GM19455 (cell line): ENCODE results near the gene ZSCAN30.
A peak's percentile ranks its signal among the peaks of the same experiment; 100 is the strongest.

Source experiments
- ATAC-seq: cut with Tn5 transposase; IDR thresholded peaks from one replicate; pipeline ENCODE4 v1.9.1; 2021; ENCODE audit not compliant: unreplicated experiment

Gene ZSCAN30

DNA sequence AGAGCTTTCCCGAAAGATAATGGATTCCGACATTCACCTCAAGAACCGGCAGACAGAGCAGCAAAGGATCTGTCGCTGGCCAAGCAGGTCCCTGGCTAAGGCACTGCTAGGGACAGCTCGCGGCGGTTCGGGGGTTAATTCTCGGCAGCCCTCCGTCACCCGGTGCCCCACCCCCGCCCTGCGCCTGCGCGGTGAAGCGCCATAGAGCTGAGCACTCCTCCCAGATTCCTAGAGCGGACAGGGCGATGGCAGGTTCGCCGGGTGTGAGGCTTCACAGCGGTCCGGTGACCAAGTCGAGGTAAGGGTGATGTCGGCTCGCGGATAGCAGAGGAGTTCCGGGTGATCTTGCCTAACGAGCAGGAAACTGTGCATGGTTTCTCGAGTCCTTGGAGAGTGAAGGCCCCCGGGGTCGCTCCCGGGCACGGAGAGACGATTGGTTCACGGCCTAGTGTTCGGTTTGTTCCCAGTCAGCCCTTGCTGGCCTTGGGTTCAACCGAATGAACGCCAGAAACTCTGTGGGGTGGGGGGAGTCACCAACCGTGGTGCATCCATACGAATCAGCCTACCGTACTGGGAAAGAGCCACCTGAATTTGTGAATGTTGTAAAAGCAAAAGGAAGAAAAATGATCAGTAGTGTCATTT is at the start of gene ZSCAN30:
Gene ZSCAN30 (minus strand): TSS at position 136 of the 642 bp plus-strand sequence. CDS start 25,877 bp downstream, outside the sequence.
- peak; percentile 94 for ATAC-seq

DNA sequence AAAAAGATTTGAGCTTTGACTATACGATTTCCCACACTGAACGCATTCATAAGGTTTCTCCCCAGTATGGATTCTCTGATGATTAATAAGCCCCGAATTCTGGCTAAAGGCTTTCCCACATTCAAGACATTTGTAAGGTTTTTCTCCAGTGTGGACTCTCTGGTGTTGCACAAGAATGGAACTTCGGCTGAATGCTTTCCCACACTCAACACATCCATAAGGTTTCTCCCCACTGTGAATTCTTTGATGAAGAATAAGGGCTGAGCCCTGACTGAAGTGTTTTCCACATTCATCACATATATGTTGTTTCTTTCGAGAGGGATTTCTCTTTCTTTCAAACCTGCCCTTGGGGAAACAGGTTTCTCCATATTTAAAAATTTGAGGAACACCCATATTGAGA is 47.3 kb upstream of the ZSCAN30 start:
- ATAC-seq: no peak

DNA sequence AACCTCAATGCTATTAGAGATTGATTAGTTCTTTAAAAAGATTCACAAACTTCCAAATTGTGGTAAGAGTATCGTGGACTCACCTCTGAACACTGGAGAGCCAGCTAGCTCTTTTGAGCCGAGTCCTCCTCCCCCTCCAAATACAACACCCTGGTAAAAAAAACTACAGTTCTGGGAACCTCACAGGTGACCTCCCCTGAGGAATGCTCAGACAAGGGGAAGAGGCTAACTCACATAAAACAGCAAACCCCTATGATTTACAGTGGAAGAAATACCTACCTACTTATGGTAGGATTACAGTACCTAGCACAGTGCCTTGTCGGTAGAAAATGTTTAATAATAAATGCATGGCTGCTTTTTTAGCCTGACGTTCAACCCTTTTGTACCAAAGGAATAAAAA is 45.8 kb upstream of the ZSCAN30 start:
- no peak for ATAC-seq

DNA sequence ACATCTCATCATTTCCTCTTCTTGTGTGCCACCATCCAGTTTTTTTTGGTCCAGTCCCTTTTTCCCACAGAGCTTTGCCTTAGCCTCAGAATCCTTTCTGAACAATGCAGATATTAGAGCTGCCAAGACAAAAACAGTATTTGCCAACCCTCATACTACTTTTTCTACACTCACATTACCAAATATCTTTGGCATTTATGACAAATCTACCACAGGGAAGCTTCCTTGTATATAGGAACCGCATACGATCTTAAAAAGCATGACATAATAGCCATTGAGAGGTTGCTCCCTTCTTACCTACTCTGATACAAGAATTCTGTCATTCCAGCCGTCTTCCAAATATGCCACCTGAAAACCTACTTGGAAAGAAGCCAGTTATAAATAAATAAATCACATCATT is 44.8 kb upstream of the ZSCAN30 start:
- no peak for ATAC-seq

DNA sequence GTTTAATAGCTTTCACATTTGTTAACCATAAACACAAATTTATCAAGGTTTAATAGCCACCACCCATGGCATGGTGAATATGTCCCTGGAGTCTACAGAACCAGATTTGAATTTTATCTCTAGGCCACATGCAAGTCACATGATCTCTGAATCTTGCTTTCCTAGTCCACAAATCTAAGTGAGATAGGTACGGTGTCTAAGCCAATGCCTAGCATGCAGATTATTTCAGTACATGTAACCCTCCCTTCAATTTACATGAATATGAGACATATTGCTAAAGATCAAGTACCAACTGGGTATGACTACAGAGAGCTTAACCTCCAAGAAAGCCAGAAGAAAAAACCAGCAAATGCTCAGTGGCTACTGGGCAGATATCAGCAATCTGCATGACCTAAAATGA is 44.2 kb upstream of the ZSCAN30 start:
- no peak for ATAC-seq

DNA sequence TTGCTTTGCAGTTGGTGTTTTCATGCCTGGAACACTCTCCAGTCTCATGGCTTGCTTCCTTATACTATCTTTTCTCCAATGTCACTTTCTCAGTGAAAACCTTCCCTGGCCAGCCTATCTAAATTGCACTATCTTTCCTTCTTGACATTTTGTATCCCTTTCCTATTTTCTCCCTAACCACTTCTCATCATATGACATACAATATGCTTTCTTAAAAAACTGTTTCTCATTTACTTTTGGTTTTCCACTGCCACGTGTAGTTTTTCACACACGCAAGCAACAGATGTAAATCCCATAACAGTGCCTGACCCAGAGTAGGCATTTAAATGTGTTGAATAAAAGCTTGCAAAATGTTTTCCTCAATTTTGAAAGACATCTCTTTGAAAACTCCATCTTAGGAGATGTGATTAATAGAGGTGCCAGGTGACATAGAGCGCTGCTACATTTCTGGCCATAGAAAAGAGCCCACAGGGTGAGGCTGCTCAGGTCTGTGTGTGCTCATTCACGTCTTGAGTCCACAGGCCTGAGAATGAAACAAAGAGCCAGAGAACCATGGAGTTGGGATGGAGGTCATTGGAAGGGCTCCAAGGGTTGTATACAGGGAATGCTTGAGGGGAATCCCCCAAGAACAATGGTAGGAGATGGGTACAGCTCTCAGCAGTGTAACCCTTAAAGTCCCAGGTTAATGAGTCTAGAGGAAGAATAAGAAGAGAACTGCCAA is 41.5 kb upstream of the ZSCAN30 start:
- no peak for ATAC-seq

DNA sequence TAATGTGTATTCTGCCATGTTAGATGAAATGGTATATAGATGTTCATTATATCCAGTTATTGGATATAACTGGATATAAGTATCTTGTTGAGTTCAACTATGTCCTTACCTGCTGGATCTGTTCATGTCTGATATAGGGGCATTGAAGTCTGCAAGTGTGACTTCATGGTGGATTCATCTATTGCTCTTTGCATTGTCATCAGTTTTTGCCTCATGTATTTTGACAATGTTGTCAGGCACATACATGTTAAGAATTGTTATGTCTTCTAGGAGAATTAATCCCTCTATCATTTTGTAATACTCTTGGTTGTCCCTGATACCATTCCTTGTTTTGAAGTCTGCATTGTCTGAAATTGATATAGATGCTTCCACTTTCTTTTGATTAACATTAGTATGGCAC is 38.8 kb upstream of the ZSCAN30 start:
- ATAC-seq: no peak

DNA sequence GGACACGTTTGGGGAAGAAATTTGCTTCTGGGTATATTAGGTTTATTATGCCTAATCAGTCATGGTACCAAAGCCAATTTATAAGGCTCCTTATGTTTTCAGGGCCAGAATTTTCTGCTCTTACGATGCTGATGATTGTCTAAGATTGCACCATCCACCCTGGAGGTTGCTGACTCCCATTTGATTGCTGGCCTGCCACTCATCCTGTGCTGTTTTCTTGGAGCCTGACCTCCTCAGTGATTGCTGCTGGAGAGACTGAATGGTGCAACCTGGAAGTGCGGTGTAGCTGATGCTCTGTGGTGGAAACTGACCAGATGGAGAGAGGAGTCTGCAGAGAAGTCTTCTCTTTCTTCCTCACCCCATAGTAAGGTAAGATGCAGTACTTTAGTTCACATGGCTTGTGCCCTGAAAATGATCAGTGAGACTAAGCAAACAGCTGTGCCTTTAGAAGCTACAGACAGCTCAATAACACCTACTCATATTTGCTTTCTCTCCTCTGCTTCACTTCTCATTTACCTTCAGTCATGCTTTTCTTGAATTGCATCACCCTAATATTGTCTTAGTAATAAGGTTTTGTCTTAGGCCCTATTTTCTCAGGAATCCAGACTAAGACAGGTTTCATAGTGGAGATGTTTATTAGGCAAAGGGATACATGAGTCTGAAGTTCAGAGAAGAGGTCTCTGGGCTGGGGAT is 36.8 kb upstream of the ZSCAN30 start:
- ATAC-seq: no peak

DNA sequence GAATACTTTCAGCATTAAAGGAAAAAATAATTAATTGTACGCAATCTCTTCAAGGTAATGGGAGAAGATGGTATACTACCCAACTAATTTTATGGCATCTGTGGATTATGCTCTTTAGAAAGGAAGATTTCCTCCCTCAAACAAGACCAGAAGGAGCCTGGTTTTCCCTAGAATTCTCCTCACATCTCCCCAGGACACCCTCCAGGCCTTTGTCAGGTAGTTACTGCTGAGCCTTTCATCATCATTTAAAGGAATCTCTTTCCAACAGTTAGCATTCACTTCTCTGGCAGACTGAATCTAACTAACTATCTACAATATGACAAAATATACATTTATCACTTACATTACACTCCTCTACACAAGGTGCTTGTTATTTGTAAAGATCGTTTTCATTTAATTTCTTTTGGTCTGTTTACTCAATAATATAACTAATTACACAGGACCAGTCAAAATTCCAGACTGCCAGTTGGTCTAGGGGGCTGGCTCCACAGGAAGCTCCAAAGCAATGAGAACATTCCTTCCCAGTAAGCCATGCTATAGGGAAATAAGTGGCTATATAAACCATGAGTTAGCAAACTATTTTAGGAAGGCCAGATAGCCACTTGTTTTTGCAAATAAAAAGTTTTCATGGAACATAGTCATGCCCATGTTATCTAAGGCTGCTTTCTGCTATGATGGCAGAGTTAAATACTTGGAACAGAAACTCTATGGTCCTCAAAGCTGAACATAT is 35.1 kb upstream of the ZSCAN30 start:
- no peak for ATAC-seq

DNA sequence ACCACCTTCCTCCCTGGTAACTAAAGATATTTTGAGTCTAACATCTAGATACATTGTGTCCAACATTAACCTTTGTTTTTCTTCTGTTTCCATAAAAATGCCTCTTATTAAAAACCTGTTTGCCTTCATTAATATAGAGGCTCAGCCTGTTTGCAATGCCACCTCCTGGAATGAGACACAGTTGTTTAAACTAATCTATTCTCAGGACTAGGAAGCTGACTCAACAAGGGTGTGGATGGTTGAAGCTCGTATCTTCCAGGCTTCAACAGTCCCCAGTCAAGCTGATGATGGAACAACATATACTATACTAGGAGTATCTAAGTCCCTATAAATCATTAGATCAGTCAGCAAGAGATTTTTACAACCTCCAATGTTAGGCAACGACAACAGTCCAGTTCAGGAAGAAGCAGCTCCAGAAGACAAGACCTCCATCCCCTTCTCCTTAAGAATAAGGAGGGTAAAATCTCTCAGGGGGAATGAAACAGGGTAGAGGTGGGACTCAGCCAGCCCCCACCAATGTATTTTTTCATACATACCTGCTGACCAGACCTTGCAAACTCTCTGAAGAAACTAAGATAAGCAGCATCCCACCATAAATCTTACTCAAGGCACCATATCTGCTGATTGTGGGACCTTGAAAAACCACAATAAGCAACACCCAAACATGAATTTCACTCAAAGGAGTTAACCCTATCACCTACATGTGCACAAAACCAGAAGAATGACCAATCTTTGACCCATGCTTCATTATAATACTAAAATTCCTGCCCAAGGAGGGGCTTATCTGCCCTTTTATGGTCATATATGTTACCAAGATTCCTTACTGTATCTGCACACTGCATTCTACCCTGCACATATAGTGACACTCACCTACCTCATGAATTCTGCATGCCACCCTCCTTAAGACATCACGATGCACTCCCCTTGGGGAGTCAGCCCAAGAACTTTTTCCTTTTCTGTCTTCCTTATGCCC is 32.7 kb upstream of the ZSCAN30 start:
- ATAC-seq: no peak

DNA sequence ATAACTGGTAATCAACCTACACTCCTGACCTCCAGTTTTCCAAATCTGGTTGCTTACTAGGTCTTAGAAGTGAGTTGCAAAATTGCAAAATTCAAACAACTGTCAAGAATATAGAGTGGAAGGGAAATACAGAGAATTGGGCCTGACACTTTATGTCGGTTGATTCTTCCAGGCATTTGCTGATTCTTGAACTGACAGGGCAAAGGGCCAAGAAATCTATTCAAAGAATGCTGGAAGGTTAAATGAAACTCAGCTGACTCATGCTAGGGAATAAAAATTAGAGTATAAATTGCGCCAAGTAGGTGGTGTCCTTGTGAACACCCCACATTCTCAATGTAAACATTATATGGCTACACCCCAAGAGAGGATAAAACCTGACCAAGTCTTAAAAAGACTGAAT is 21.5 kb upstream of the ZSCAN30 start:
- ATAC-seq: no peak

DNA sequence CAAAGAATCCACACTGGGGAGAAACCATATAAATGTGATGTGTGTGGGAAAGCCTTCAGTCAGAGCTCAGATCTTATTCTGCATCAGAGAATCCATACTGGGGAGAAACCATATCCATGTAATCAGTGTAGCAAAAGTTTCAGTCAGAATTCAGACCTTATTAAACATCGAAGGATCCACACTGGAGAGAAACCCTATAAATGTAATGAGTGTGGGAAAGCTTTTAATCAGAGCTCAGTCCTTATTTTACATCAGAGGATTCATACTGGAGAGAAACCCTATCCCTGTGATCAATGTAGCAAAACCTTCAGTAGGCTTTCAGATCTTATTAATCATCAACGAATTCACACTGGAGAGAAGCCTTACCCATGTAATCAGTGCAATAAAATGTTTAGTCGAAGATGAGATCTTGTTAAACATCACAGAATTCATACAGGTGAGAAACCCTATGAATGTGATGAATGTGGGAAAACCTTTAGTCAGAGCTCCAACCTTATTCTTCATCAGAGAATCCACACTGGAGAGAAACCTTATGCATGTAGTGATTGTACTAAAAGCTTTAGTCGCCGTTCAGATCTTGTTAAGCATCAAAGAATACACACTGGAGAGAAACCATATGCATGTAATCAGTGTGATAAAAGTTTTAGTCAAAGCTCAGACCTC is 16.7 kb upstream of the ZSCAN30 start:
- ATAC-seq: no peak

DNA sequence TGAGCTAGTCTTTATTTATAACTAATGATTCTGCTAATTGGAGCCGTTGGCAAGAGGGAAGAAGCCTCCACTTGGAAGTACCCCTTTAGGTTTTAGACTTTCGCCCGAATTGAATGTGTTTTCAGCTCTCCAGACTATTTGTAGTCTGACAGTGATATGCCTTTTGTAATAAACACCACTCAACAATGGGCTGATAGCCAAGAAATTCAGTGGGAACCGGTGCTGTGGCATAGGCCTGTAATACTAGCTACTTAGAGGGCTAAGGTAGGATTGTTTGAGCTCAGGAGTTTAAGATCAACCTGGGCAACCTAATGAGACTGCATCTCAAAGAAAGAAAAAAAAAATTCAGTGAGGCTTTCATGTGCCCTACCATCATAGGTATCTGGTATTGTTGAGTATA is 13.6 kb upstream of the ZSCAN30 start:
- ATAC-seq: no peak

DNA sequence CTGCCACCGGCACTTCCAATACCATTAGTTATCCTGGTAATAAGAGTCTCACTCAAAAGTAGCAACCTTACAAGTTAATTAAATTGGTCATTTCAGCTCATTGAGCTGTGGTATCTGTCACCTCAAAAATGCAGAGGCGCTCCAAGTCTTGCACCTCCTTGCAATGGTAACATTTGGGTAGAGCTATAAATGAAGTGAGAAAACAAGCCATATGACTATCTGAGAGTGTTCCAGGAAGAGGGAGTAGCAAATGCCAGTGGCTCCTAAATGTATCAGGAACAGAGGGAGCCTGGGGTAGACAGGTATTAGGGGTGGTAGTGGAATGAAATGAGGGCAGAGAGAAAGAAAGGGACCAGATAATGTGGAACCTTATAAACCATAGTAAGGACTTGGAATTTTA is 6.0 kb upstream of the ZSCAN30 start:
- no peak for ATAC-seq

DNA sequence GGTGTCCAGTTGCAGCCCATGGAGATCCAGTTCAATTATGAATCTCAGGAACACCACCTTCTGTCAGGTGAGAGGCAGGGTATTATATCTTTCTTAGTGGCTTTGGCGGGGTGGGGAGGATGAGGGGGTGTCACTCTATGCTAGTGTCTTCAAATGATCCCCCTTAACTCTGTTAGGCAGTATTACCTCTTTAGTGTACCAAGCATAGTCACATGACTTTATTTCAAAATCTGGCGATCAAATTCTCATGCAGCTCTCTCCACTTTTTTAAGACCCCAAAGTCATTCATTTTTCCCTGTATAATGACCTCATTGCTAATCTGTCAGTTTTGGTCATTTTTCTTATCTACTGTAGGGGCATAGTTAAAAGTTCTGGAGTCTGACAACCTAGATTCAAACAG is 1.1 kb upstream of the ZSCAN30 start:
- no peak for ATAC-seq

DNA sequence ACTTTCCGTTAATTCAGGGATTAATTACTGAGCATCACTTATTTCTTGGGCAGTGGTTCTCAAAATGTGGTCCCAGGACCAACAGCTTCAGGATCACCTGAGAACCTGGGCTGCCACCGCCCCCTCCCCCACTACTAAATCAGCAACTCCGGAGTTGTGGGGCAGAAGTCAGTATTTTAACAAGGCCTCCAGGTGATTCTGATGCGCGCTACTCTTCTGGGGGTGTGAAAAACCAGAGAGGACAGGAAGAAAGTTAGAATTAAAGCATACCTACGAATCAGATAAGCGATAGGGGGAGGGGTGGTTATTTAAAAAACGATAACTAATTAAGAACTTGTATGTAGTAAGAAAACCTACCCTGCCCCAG is 319 bp downstream of the ZSCAN30 start:
- peak; percentile 38 for ATAC-seq

DNA sequence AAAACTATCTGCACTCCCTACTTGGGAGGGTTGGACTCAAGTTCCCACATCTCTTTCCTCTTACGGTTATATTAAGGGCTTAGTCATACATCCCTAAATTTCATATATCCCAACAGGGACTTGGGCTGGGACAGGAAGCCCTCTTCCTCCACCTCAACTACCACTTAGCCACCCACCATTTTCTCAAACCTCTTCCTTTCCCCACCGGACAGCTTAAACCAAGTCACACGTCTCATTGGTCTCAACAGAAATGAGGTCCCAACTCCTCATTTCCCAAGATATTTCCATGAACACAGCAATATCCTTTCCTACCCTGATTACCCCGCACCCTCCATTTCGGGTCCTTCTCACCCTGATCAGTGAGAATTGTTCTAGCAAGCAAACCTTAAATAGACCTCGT is 736 bp downstream of the ZSCAN30 start:
- peak; percentile 5 for ATAC-seq

DNA sequence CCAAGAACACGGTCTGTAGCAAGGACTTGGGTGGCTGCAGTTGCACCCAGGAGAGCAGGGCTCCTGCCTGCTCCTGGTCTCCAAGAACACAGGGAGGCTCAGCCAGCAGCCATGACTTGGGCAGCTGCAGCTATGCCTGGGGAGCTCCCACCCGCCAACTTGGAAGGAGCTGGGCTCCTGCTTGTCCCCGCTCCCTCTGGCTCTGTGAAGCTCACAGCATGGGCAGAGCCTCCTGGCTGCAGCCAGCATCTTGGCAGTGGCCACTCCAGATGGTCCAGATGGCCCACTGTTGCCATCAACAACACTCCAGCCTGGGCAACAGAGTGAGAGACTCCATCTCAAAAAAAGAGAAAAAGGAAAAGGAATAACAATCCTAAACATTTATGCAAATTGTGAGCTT is 5.2 kb downstream of the ZSCAN30 start:
- no peak for ATAC-seq

DNA sequence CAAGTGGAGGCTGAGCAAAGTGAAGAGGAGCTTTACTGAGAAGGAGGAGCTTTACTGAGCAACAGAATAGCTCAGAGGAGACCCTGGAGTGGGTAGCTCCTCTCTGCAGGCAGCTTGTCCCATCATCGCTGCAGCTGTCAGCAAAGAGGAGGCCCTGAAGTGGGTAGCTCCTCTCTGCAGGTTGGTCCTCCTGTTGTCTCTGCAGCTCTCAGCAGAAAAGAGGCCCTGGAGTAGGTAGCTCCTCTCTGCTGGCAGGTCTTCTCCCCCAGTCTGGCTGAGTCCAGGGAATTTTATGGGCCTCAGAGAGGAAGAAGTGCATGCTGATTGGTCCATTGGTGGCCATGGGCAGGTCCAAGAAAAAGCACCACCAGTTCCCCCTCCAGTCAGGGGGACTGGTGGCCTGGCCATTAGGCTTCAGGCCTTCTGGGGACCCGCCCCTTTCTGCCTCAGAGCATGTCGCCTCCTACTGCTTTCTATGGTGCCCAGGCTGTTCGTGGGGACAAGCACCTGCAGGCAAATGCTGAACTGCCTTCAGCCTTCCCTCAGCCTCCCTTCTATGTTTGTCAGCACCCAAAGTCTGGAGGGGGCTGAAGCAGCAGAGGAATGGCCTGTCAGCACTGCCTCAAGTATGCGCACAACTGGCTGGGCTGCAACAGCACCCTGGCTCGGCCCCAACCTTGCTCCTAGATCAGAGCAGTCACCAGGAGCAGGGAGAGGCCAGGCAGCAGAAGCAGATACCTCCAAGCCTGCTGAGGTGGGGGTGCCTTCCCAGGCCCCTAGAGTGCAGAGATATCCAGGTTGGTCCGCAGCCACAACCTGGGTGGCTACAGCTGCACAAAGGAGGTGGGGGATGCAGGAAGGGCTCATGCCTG is 5.9 kb downstream of the ZSCAN30 start:
- no peak for ATAC-seq
